Measurements from ENCODE around the gene DOK7.

Gene DOK7

DNA sequence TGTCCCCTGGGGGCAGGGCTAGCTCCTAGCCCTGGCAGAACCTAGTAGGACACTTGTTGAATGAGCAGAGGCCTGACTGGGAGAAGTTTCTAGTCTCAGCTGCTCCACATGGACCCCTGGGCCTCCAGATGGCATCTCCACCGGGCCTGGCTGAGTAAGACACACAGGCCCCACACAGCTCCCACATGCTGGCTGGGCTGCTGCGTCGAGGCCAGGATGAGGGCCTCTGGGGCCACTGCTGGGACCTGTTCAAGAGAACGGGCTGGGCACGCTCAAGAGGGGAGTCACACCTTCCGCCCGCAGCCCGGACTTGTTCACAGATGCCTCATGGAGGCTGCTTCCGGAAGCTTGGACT lies 25.5 kb upstream of the DOK7 start:
- no peak for TF ChIP-seq Cebpa-rat (IDR thresholded peaks at IDR 0.05)
- Histone ChIP-seq H3K27ac (peak overlapping the region in 6 of 11 experiments; percentile 6 to 69 (median 60); a peak in 10 of 22 replicates), H3K9ac (peak overlapping the region in 3 of 11 experiments; percentile 29 to 65 (median 49); a peak in 2 of 22 replicates), H4K20me1 (peaks cover 0 to 58% (median 16%) of the 10 kb centered on the region in 11 experiments; a peak in 12 of 22 replicates), H3K4me2 (peak overlapping the region; percentile 54 to 86 (median 73); a peak in 19 of 22 replicates), H3K36me3 (peaks cover 0 to 19% (median 11%) of the 10 kb centered on the region in 11 experiments; a peak in 15 of 22 replicates), H3K4me3 (no peak overlapping the region), H3K27me3 (no peaks in the 10 kb centered on the region), H3K4me1 (peaks cover 40 to 75% (median 69%) of the 10 kb centered on the region in 10 experiments), H3K9me3 (replicated peaks in 1 of 11) (no peaks in the 10 kb centered on the region)

DNA sequence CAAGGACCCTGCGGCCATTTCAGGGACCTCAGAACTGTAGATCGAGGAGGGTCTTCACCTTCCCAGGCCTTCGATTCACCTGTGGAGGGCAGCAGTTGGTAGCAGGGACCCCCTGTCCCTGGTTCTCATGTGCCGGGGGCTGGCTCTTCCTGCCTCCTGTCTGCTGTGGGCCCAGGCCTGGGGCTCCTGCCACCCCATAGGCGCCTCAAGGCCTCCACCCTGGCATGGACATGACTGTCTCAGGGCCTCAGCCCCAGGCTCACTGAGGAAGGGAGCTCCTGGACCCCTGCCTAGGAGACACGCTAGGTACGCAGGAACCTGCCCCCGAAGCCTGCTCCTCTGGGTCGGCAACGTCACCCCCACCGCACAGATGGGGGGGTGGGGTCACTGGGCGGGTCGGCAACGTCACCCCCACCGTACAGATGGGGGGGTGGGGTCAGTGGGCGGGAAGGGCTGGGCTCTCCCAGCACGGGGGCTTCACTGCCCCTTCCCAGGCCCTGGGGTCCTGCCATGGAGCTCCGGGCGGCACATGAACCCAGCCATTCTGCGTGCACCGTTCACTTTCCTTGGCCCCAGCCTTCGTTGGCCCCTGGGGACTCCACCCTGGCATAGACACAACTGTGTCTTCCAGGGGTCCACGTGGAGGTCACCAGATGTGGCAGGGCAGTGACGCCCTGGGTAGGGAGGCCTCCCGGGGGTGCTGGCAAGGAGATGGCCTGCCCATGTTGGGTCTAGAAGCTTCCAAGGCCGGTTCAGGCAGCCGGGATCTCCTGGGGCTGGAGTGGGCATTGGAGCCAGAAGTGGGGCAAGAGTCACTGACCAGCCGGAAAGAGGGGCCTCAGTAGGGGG lies 24.9 kb upstream of the DOK7 start:
- TF ChIP-seq Cebpa-rat (IDR thresholded peaks at IDR 0.05), result no peak
- H3K9ac ChIP-seq, result 0 out of 22 replicates have a peak overlapping the region, but pooled peaks of 1 of the 11 experiments have one; percentile 65
- H3K4me3 ChIP-seq, result no peak overlapping the region
- H3K9me3 ChIP-seq (replicated peaks in 1 of 11), result no peaks in the 10 kb centered on the region
- peaks cover 0 to 51% (median 14%) of the 10 kb centered on the region in 11 experiments; a peak in 12 of 22 replicates for H4K20me1 ChIP-seq
- peaks cover 40 to 78% (median 73%) of the 10 kb centered on the region in 10 experiments for H3K4me1 ChIP-seq
- H3K4me2 ChIP-seq, result peak overlapping the region in 9 of 11 experiments; percentile 76 to 87 (median 82); a peak in 17 of 22 replicates
- H3K27me3 ChIP-seq, result no peaks in the 10 kb centered on the region
- H3K27ac ChIP-seq, result peak overlapping the region in 3 of 11 experiments; percentile 29 to 69 (median 67); a peak in 6 of 22 replicates
- H3K36me3 ChIP-seq, result peaks cover 0 to 14% (median 5%) of the 10 kb centered on the region in 11 experiments; a peak in 9 of 22 replicates

DNA sequence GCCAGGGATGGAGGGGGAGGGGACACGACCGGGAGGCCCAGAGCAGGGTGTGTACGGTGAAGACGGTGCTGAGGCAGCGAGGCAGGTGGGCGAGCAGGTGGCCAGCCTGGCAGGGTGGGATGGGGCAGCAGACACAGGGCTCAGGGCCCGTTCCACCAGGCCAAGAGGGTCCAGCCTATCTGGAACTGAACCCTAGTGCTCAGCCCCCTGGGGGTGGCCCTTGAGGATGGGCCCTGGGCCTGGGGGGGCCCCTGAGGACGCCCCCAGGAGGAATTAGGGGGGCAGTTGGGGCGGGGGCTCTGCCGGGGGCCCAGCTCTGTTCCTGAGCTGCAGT lies 24.3 kb upstream of the DOK7 start:
- no peaks in the 10 kb centered on the region for H3K27me3 ChIP-seq
- no peak overlapping the region for H3K9ac ChIP-seq
- peaks cover 0 to 48% (median 12%) of the 10 kb centered on the region in 11 experiments; a peak in 12 of 22 replicates for H4K20me1 ChIP-seq
- peak overlapping the region in 1 of 11 experiments; percentile 29; a peak in 1 of 22 replicates for H3K27ac ChIP-seq
- peak overlapping the region in 10 of 11 experiments; percentile 65 to 87 (median 81); a peak in 19 of 22 replicates for H3K4me2 ChIP-seq
- H3K4me1 ChIP-seq, result peaks cover 40 to 78% (median 70%) of the 10 kb centered on the region in 10 experiments
- H3K36me3 ChIP-seq, result peaks cover 0 to 8% (median 0%) of the 10 kb centered on the region in 11 experiments; a peak in 3 of 22 replicates
- no peaks in the 10 kb centered on the region for H3K9me3 ChIP-seq (replicated peaks in 1 of 11)
- TF ChIP-seq Cebpa-rat (IDR thresholded peaks at IDR 0.05), result no peak
- no peak overlapping the region for H3K4me3 ChIP-seq

DNA sequence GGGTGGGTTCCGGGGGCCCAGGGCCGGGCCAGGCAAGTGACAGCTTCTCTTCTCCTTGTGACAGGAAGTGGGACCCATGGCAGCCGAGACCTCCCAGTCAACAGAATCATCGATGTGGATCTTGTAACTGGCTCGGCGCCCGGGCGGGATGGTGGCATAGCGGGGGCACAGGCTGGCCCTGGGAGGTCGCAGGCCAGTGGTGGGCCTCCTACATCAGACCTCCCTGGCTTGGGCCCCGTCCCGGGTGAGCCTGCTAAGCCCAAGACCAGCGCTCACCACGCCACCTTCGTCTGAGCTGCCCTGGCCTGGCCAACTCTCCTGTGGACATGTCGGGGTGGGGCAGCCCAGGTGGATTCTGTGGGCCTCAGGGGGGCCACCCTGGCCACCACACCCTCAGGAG lies 23.7 kb upstream of the DOK7 start:
- peaks cover 0 to 48% (median 11%) of the 10 kb centered on the region in 11 experiments; a peak in 12 of 22 replicates for H4K20me1 ChIP-seq
- H3K27ac ChIP-seq, result peak overlapping the region in 8 of 11 experiments; percentile 17 to 59 (median 40); a peak in 11 of 22 replicates
- H3K4me2 ChIP-seq, result peak overlapping the region; percentile 55 to 87 (median 80)
- H3K4me3 ChIP-seq, result no peak overlapping the region; a peak in 1 of 20 replicates
- 0 out of 22 replicates have a peak, but pooled peaks cover 0 to 5% (median 0%) of the 10 kb centered on the region in 11 experiments for H3K36me3 ChIP-seq
- no peaks in the 10 kb centered on the region for H3K27me3 ChIP-seq
- H3K4me1 ChIP-seq, result peaks cover 40 to 76% (median 67%) of the 10 kb centered on the region in 10 experiments
- peak overlapping the region in 8 of 11 experiments; percentile 2 to 48 (median 25); a peak in 5 of 22 replicates for H3K9ac ChIP-seq
- no peaks in the 10 kb centered on the region for H3K9me3 ChIP-seq (replicated peaks in 1 of 11)
- TF ChIP-seq Cebpa-rat (IDR thresholded peaks at IDR 0.05), result no peak

DNA sequence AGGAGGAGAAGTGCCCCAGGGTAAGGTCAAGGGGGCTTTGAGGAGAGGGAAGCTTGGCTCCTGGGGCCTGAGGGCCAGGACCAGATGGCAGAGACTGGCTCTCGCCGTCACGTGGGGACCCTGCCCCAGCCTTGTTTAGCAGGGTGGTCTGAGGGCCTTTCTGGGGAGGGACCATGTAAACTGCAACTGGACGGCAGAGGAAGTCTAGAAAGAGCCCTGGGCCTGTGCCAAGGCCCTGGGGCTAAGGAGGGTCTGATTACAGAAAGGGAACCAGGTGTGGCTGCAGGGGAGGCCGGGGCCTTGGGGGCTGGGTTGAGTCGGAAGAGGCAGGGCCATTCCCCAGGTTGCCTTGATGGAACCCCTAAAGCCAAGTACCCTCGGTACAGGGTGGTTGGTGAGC lies 23.1 kb upstream of the DOK7 start:
- Histone ChIP-seq H3K4me3 (no peak overlapping the region), H3K36me3 (no peaks in the 10 kb centered on the region), H3K9ac (peak overlapping the region in 5 of 11 experiments; percentile 2 to 34 (median 24); a peak in 3 of 22 replicates), H4K20me1 (peaks cover 0 to 42% (median 9%) of the 10 kb centered on the region in 11 experiments; a peak in 12 of 22 replicates), H3K27ac (peak overlapping the region in 8 of 11 experiments; percentile 17 to 59 (median 34); a peak in 9 of 22 replicates), H3K4me1 (peaks cover 40 to 70% (median 63%) of the 10 kb centered on the region in 10 experiments), H3K27me3 (no peaks in the 10 kb centered on the region), H3K4me2 (peak overlapping the region; percentile 55 to 87 (median 80); a peak in 20 of 22 replicates), H3K9me3 (replicated peaks in 1 of 11) (no peaks in the 10 kb centered on the region)
- TF ChIP-seq Cebpa-rat (IDR thresholded peaks at IDR 0.05), result no peak

DNA sequence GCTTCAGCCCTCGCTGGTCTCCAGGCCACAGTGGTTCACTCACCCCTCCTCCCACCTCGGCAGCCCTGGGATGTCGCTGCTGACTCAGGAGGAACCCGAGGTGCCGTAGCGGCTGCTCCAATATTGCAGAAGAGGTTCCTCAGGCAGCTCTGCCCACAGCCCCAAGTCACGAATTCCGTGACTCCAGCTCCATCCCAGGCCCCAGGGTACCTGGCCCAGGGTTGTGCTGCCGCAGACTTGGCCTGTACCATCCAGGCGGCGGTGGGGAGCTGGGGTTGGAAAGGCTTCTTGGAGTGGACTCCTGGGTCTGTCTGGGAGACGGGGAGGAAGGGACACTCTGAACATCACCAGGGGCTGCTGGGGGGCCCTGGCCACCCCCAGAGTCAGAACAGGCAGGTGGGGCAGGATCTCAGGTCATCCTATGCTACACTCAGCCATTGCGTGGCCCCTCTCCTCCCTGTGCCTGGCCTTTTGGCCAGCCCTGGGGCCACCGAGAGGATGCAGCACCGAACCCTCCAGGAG lies 22.1 kb upstream of the DOK7 start:
- H4K20me1 ChIP-seq, result peaks cover 0 to 41% (median 9%) of the 10 kb centered on the region in 11 experiments; a peak in 11 of 22 replicates

DNA sequence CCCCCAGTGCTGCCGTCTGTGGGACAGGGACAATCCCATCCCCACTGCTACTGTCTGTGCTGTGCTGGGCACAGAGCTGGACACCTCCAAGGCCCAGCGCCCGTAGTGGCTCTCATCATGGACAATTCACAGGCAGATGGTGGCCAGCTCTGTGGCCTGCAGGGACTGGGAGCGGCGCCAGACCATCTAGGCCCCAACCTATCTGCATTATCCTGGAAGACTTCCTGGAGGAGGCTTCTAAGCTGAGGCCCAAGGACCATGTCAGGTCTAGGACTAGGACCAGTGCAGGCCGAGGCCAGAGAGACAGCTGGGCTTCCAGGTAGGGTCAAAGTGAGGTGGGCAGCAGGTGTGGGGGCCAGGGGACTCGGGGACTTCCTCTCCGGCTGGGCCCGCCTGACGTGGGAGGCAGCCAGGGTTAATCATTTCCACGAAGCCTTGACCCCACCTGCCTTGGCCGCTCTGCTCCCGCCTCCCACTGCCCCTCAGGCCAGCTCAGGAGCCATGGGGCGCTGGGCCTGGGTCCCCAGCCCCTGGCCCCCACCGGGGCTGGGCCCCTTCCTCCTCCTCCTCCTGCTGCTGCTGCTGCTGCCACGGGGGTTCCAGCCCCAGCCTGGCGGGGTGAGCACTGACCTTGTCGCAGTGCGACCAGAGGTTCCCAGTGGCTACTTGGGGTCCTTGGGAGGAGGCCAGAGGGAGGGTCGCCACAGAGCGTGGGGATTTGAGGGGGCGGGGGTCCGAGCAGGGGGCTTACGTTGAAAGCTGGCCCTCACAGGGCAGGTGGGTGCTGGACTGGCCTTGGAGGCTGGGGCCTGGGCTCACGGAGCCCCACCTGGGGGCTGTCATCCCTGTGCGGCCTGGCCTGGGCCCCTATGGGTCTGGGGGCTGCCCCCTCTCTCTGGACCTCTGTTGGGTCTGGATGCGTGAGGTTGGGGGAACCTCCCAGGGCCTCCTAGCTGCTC lies 21.3 kb upstream of the DOK7 start, which contains the start of gene HGFAC:
Gene HGFAC, plus strand, starts transcription at position 468 of the 959 bp plus-strand sequence. Its CDS starts 34 bp downstream, at position 502.
- H3K4me2 ChIP-seq, result peak within 1 kb of the TSS in 6 of 11 experiments; percentile 3 to 43 (median 33); a peak in 9 of 22 replicates

More for the DNA sequence above, 22.1 kb upstream of the DOK7 start:
- no peaks in the 10 kb centered on the region for H3K27me3 ChIP-seq
- TF ChIP-seq Cebpa-rat (IDR thresholded peaks at IDR 0.05), result no peak
- H3K4me2 ChIP-seq, result peak overlapping the region in 4 of 11 experiments; percentile 7 to 43 (median 33); a peak in 6 of 22 replicates
- H3K9me3 ChIP-seq (replicated peaks in 1 of 11), result no peaks in the 10 kb centered on the region
- H3K4me3 ChIP-seq, result no peak overlapping the region
- H3K27ac ChIP-seq, result no peak overlapping the region
- H3K4me1 ChIP-seq, result peaks cover 39 to 60% (median 54%) of the 10 kb centered on the region in 10 experiments
- no peak overlapping the region for H3K9ac ChIP-seq
- H3K36me3 ChIP-seq, result no peaks in the 10 kb centered on the region

More for the DNA sequence above, 21.3 kb upstream of the DOK7 start, which contains the start of gene HGFAC:
- Histone ChIP-seq H3K27ac (no peak within 1 kb of the TSS), H3K4me1 (peaks cover 32 to 54% (median 47%) of the 10 kb centered on the region in 10 experiments), H3K9me3 (replicated peaks in 1 of 11) (no peaks in the 10 kb centered on the region), H4K20me1 (peaks cover 0 to 47% (median 7%) of the 10 kb centered on the region in 11 experiments; a peak in 11 of 22 replicates), H3K27me3 (no peaks in the 10 kb centered on the region), H3K4me3 (no peak within 1 kb of the TSS), H3K9ac (no peak within 1 kb of the TSS), H3K36me3 (no peaks in the 10 kb centered on the region)
- TF ChIP-seq Cebpa-rat (IDR thresholded peaks at IDR 0.05), result no peak
